Fibroblast of skin of left quadriceps (primary cell): ENCODE data around the gene PLAU.

Experiments
- DNase-seq, 2 experiments: peaks; one replicate each; pipeline ENCODE4 v3.0.0-alpha.2; 2013; ENCODE audit warnings: low read depth in 2 of 2

Gene PLAU

DNA sequence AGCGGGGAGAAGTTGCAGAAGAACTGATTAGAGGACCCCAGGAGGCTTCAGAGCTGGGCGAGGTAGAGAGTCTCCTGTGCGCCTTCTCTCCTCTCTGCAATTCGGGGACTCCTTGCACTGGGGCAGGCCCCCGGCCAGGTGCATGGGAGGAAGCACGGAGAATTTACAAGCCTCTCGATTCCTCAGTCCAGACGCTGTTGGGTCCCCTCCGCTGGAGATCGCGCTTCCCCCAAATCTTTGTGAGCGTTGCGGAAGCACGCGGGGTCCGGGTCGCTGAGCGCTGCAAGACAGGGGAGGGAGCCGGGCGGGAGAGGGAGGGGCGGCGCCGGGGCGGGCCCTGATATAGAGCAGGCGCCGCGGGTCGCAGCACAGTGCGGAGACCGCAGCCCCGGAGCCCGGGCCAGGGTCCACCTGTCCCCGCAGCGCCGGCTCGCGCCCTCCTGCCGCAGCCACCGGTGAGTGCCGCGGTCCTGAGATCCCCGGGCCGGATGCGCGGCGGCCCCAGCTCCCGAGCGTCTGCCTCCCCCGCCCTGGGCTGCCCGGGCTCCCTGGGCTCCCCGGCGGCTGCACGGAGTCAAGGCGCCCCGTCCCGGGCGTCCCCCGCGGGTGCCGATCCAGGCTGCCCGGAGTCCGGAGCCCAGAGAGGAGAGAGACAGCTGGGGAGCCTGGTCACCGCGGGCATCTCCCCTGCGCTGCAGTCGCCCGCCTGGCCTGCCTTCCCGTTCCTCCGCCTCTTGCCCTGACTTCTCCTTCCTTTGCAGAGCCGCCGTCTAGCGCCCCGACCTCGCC lies at the start of gene PLAU:
Gene PLAU (plus strand): TSS at position 369 of the 789 bp plus-strand sequence. CDS start 424 bp downstream, outside the sequence.
- no peak for DNase-seq

DNA sequence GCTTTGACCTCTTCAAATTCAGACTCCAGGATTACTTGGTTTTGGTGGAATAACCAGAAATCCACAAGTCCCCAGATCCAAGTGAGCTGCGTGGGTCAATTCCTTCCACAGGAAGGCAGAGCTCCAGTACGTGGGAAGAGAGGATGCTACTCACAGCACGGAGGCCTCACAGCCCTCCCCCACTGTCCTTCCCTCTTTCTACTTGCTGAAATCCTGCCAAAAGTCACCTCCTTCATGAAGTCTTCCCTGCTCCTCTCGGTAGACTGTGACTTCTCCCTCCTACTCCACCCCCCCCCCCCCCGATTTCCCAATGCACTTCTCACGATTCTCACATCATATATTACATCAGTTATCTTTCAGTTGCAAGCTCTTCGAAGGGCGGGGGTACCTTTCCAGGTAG lies 48.9 kb upstream of the PLAU start:
- DNase-seq = no peak

DNA sequence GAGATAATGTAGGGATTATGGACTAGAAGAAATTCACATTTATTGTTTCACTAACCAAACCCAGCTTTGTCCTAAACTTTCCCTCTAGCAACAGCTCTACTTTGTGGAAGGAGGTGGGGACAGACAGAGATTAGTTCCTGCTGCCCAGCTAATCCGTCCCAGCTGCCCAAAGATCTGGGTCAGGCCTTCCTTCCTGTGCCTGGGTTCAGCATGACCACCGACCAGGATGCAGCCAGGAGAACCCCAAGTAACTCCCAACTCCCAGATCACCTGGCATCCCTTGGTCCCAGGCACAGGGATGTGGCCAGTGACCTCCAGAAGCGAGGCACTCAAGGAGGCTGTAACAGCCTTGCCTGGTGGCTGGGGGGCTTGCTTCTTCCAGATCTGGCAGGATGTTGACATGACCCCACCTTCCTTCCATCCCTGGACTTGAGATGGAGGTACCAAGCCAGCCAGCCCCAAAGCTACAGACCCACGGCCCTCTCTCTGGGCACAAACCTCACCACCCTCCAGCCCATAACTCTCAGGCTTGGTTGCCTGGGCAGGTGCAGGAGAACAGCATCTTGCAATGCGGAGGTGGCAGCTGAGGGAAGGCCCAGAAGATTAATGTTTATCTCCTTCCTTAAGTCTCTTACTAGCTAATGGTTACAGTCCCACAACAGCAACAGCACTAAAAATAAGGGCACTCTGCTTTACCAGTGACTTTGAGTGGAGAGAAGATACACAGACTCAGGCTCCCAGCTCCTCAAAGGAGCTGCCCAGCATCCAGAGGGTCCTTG lies 47.7 kb upstream of the PLAU start:
- no peak for DNase-seq

DNA sequence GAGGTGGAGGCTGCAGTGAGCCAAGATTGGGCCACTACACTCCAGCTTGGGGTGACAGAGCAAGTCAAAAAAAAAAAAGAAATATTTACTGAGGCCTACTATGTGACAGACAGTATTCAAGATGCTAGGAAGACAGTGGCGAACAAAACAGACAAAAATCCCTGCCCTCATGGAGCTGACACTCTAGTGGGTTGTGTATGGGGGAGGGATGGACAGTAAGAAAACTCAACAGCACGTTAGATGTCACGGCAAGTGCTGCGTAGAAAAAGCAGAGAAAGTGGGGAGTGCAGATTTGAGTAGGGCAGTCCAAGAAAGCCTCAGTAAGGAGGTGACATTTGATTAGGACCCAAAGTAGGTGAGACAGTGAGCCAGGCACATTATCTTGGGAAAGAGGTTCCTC lies 46.7 kb upstream of the PLAU start:
- DNase-seq = no peak

DNA sequence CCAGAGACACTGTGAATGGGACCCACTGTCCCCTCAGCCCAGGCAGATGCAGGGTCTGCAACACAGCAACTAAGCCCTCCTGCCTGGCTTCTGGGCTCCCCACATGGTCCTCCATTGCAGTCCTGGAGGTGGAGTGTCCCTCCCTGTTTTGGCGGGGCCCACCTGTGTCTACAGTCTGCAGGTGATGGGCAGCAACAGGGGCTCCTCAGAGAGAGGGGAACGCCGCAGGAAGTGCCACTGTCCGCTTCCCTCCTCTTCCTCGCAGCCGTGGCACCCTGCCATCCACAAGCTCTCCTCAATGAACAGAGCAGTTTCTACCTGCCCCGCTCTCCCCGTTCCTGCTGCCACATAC lies 45.8 kb upstream of the PLAU start:
- no peak for DNase-seq

DNA sequence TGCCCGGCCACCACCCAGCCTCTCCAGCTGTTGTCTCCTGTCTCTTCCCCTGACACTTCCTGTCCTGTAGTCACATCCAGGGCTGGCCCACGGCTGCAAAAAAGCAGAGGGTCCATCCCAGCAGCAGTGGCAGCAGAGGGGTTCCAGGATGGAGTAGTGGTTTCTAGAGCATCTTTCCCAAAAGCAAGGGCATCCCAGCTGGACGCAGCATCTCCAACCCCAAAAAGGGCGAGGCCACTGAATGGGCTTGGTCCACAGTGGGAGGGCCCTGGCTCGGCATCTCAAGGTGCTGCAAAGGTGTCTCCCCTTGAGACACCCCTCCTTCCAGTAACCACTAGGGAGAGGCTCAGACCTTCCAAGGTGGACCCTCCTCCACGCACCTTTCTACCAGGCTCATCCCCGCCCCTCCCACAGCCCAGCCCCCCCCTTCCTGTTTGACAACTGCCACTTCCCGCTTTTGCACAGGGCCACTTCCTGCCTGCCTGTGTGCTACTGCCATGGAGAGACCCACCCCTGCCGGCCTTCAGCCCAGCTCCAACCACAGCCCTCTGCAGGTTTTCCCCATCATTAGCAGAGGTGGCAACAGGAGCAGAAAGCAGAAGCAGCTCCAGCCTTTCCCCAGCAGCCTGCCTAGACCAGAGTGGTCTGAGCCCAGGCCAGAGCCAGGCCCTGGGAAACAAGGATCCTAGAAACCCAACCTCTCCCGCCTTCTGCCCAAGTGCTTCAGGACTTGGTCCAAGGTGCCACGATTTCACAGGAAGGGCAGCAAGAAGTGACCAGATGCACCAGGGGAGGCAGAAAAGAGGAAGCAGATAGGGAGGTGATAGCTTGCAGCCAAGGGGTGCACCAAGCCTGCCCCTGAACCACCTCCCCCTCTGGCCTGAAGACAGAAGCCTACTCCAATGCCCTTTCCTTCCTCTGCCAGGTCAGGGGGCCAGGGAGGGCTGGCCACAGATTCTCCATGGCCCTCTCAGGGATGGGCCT lies 45.2 kb upstream of the PLAU start:
- DNase-seq = no peak

DNA sequence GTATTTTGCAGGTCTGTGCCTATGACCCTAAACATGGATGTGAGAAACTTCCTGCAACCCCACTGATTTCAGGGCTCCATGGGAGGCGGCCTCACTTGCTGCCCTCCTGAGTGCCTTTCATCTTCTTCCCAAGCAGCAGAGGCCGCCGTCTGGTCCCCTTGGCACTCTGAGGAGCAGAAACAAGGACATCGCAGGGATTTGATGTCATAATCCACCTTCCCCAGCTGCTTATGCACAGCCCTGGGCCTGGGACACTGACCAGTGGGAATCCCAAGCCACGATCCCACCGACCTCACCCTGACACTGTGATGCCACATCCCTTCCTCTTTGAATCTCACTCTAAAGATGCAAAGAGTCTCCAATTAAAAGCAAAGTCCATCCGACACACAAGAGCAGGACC lies 44.3 kb upstream of the PLAU start:
- no peak for DNase-seq

DNA sequence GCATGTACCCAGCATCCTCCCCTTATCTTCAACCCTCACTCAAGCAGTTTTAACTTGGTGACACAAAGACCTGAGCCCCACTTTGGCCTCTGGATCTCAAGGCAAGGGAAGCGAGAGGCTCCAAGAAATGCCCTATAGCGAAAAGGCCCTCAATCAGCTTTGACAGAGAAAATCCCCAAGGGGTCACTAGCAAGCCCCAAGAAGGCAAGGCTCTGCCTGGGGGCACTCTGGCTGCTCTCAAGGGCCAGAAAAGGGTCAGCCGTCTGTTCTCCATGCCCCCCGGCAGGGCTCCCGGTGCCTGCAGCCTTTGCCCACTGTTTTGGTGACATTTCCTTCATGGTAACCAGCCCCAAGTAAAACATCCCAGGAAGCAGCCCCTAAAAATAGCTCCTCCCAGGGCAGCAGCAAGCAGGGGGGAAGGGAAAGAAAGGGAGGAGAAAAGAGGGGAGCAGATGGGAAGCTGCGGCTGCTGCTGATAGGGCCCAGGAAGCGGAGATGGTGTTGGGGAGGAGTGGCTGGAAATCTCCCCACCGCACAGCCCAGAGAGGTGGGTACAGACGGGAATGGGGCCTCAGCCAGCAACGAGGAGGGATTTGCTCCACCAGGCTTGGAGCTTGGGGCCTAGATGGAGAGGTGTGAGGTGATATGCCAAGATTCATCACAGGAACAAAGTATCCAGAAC lies 43.7 kb upstream of the PLAU start:
- DNase-seq = no peak

DNA sequence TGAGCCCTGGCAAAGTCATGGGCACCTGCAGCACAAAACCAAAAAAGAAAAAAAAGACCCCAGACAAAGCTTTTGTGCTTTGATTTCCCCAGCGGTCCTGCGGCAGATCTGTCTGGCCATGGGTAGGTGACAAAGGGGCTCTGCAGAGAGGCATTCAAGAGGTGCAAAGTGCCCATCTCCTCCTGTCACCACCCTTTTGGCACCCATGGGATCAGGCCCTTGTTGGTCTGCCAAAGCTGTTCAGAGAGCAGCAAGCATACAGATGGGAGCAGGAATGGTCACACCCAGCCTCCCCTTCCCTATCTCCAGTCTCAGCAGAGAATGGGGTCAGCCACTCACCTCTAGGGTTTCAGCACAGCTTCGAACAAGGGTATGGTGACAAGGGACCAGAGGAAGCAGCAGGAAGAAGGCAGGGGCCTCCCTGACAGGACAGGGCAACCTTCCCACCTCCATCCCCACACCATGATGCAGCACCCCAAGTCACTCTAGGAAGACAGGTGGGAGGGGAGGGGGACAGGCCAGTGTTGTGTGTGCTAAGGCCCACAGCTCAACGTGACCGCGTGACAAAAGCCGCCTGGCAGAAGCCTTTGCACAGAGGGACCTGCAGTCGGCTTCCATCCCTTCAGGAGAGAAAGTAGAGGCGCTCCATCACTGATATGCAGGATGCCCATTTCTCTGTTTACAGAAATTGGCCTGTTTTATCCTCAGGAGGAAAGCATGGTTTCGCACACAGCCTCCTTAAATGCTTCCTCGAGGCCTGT lies 42.9 kb upstream of the PLAU start:
- DNase-seq = no peak

DNA sequence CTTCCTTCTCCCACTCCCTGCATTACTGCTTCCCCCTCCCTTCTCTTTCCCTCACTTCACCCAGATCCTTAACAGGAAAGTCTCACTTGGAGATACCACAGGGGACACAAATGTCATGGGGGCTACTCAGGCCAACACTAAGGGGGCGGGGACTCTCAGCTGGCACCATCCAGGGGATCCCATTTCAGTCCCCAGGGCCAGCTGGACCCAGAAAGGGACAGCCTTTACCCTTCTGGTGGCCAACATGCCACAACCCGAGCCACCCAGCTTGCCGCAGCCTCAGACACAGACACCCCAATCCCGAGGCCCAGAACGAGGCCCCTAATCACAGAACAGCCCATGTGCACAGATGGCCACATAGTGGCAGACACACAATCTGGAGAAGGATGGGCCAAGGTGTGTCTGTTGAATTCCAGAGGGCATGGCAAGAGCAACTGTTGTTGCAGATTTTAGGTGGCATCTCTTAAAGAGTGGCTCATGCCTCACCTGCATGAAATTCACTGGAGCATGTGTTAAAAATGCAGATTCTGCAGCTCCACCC lies 42.2 kb upstream of the PLAU start:
- no peak for DNase-seq

DNA sequence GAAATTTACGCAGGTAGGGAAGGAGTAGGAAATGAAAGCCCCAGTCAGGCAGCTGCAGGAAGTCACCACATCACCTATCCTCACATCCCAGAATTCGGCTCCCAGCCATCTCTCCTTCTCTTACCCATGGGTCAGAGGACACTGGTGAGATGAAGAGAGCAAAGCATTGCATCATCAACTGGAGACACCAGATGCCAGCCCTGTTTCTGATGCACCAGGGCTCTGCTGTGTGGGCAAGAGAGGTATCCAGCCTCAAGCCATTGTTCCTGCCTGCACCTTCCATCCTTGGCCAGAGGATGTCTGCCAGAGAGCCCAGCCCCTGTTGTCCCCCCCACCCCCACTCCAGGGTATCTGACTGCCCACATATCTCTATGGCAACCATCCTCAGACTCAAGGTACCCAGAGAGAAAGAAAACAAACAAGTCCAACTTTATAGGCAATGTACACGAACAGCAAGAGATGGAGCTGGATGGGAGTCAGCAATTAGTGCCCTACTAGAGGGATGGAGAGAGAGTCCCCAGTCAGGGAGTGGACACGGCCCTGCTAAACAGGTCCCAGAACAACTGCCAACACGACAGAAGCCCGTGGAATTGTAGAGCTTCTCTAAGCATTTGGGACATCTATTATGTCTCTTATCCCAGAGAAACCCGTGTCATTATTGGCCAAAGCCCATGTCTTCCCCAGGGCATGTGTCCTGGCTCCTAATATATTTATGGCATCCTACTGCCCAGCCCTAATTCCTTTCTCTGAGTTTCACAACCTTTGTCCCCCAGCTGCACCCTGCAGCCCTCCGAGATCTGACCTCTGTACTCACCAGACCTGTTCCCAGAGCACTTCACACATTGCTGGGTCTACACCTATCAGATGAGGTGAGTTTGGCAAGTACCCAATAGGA lies 39.4 kb upstream of the PLAU start:
- no peak for DNase-seq

DNA sequence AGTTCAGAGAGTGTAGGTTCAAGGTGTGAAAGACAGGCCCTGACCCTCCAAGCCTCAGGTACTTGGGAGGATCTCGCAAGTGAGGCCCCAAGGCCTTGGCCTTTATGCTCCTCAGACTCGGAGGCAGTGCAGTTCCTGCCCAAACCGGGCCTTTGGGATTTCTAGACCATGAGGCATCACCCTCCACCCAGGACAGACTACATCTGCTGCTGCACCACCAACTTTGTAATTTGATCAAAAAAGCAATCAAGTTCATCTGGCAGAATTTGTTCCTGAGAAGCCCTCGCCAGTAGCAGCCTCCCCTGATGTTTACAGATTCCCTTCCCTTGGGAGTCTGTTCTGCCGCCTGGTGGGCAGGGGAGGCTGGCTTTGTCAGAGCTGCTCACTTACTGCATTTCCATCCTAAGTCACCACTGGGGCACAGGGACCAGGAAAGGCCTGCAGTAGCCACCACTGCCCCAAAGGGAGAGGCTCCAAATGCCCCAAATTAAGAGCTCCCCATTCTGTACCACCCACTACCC lies 38.7 kb upstream of the PLAU start:
- DNase-seq = no peak

DNA sequence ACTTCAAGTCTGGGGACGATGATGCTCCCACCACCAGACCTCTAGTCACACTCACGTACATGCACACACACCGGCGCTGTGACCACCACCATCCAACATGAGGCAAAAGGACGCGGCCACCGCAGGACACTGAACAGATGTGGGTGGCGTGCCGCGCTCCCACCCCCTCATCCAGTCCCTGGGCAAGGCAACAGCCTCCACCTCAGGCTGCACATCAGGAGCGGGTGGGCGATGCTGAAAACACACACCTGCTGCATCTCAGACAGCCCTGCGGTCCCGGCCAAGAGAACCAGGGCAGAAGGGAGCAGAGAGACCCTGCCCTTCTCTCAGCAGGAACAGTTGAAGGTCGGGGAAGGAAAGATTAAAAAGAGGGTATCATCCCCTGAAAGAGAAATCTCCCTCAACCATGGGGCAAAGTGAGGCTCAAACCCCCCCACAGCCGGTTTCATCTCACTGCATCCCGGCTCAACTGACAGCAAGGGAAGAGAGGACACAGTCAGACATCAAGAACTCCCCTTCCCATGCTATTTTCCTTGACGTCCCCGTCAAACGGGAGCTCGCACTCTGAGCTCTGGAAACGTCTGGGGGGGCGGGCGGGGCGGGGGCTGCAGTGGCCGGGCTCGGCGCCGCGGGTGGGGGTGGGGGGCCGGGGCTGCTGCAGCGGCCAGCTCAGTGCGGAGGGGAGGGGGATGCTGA lies 37.6 kb upstream of the PLAU start:
- no peak for DNase-seq

DNA sequence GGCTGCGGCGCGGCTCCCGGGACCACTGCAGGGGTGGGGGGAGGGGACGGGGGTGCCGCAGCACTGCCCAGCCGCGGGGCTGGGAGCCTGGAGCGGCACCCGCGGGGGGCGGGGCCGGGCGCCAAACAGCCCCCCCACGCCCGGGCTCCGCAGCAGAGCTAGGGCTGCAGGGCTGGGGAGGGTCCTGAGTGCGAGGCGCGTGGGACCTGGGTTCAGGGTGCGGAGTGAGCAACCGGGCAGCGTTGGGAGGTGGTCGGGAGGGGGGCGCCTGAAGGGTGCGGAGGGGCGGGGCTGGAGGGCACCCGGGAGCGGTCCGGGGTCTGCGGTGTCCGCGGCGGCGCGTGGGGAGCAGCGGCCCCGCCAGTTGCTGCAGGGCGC lies 37.1 kb upstream of the PLAU start:
- no peak for DNase-seq

DNA sequence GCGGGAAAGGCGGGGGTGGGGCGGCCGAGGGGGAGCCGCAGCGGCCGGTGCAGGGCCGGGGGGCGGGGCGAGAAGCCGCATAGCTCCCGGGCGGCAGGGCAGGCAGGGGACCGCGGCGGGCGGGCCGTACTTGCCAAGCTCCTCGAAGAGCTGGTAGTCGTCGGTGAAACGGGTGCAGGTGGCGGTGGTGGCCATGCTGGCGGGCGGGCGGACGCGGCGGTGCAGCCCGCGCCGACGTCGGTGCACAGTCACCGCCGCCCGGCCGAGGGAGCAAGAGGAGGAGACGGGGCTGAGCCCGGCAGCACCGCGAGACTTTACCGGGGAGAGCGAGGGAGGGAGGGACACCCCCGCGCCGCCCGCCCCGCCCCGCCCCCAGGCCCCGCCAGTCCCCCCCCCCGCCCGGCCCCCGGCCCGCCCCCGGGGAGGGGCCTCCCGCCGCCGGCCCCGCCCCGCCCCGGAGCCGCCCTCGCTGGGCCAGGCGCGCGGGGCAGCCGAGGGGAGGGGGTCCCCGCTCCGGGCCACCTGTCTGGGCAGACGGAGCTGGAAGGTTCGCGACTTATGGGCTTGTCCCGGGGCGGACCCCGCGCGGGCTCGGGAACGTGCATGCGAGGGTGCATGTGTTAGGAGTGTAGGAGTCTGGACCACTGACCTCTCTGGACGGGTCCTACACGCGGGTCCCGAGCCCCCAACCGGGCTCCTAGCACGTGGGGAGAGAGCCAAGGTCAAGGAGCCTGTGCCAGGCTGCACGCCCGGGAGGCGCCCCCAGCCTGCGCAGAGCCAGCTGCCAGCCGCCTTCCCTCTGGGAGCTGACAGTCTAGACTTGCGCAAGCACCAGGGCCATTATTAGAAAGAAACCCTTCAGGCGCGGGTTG lies 36.4 kb upstream of the PLAU start, which contains the start of gene CAMK2G:
Gene CAMK2G (minus strand): TSS at position 289 of the 872 bp plus-strand sequence. CDS start 94 bp downstream, at position 195.
- DNase-seq = peak; percentile 68 to 70

DNA sequence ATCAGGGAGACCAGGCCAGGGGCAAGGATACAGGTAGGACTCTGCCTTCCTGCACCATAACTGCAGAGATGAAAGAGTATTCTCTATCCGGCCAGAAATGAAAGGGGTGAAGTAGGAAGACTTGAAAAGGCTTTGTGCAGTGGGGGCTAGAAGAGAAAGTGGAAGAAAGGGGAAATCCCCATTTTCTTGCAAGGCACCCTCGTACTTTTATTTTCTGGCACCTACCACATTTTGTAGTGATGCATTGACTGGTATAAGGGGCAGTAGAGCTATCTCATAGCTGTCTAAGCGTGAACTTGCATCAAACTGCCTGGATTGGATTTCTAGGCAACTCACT lies 35.8 kb upstream of the PLAU start:
- DNase-seq = no peak

DNA sequence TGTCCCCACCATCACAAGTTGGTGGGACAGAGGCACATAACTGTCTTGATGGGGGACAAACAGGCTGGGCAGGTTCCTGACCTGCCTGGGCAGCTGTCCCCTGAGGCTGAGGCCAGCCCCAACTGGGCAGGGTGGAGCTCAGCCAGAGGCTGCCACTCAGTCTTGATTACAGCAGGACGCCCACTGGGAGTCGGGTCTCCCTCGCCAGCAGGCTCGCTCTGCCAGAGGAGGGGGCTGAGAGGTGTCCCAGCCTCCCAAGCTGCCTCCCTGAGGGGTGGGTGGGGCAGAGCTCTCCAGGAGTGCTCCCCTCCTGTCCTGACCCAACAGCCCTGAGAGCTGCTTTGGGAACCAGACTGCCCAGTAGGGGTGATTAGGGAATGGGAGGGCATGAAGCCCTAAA lies 34.8 kb upstream of the PLAU start:
- DNase-seq = no peak

DNA sequence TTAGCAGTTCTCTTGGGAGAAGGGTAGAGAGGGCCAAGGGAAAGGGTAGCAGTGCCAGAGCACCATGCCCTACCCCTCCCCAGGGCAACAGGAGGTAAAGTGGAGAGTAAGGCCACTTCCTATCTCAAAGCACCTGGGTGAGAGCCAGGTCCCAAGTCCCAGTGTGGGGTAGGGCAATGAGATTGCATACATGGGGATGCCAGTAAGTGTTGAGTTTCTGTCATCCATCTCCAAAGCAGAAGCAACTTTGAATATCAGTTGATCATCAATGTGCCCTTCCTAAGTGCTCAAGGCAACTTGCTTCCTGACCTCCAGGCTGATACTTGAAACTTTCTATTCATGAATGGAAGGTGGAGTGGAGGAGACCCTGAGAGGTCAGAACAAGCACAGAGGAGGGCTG lies 34.4 kb upstream of the PLAU start:
- no peak for DNase-seq
